ENCODE data around the gene SPTB.

SPTB gene

GRCh38 chr14:64885559-64885958, 5.9 kb upstream of the SPTB start:
- no peak for DNase-seq (ENCODE audit: low read depth, low spot score)

- DNase-seq (ENCODE audit: low read depth, low spot score), result peak; percentile 33
Observed at GRCh38 chr14:64880221-64881121, 764 bp upstream of the SPTB start.

- DNase-seq (ENCODE audit: low read depth, low spot score), result no peak
Observed at GRCh38 chr14:64878837-64879634, 671 bp downstream of the SPTB start.

- no peak for DNase-seq (ENCODE audit: low read depth, low spot score)
Observed at GRCh38 chr14:64877846-64878245, 1.9 kb downstream of the SPTB start.

GRCh38 chr14:64875350-64875749, 4.4 kb downstream of the SPTB start:
- no peak for DNase-seq (ENCODE audit: low read depth, low spot score)

GRCh38 chr14:64873506-64874219, 6.0 kb downstream of the SPTB start:
- no peak for DNase-seq (ENCODE audit: low read depth, low spot score)

GRCh38 chr14:64871344-64871743, 8.4 kb downstream of the SPTB start:
- DNase-seq (ENCODE audit: low read depth, low spot score), result no peak

GRCh38 chr14:64870160-64870559, 9.5 kb downstream of the SPTB start:
- no peak for DNase-seq (ENCODE audit: low read depth, low spot score)

GRCh38 chr14:64868841-64869240, 10.9 kb downstream of the SPTB start:
- DNase-seq (ENCODE audit: low read depth, low spot score), result no peak

GRCh38 chr14:64868379-64868778, 11.3 kb downstream of the SPTB start:
- no peak for DNase-seq (ENCODE audit: low read depth, low spot score)

GRCh38 chr14:64867182-64867581, 12.5 kb downstream of the SPTB start:
- DNase-seq (ENCODE audit: low read depth, low spot score), result no peak

- DNase-seq (ENCODE audit: low read depth, low spot score), result no peak
Observed at GRCh38 chr14:64865992-64866391, 13.7 kb downstream of the SPTB start.

GRCh38 chr14:64865109-64865508, 14.6 kb downstream of the SPTB start:
- DNase-seq (ENCODE audit: low read depth, low spot score), result no peak

- DNase-seq (ENCODE audit: low read depth, low spot score), result no peak
Observed at GRCh38 chr14:64864258-64864657, 15.4 kb downstream of the SPTB start.

- no peak for DNase-seq (ENCODE audit: low read depth, low spot score)
Observed at GRCh38 chr14:64861916-64862315, 17.8 kb downstream of the SPTB start.

GRCh38 chr14:64860039-64860438, 19.7 kb downstream of the SPTB start:
- no peak for DNase-seq (ENCODE audit: low read depth, low spot score)

GRCh38 chr14:64857979-64858744, 21.5 kb downstream of the SPTB start:
- DNase-seq (ENCODE audit: low read depth, low spot score), result no peak

GRCh38 chr14:64856529-64857445, 22.9 kb downstream of the SPTB start:
- DNase-seq (ENCODE audit: low read depth, low spot score), result peak; percentile 8

- DNase-seq (ENCODE audit: low read depth, low spot score), result no peak
Observed at GRCh38 chr14:64855721-64856528, 23.8 kb downstream of the SPTB start.

All from astrocyte of the hippocampus (primary cell).